ENCODE data around the gene PRTFDC1.

The PRTFDC1 gene

DNA sequence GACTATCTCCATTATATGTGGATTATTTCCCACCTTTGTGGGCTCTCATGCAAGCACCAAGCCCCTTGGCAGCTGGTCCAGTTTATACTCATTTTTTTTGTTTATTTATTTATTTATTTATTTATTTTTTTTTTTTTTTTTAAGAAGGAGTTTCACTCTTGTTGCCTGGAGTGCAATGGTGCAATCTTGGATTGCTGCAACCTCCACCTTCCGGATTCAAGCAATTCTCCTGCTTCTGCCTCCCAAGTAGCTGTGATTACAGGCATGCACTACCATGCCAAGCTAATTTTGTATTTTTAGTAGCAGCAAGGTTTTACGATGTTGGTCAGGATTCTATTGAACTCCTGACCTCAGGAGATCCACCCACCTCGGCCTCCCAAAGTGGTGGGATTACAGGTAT is 2.8 kb downstream of the PRTFDC1 start:
- no peaks in the 10 kb centered on the region for H4K20me1 ChIP-seq (ENCODE audit: low read depth, low read length)
- no peaks in the 10 kb centered on the region for H3K9me2 ChIP-seq (replicated peaks; ENCODE audit: insufficient read depth, low read length)
- no peak overlapping the region for H3K27ac ChIP-seq (ENCODE audit: low read depth, low read length)
- no peak overlapping the region for H2AFZ ChIP-seq (ENCODE audit: low read depth, low read length, severe bottlenecking)
- no peaks in the 10 kb centered on the region for H3K79me2 ChIP-seq (ENCODE audit: insufficient read depth, low read length)
- H3K27me3 ChIP-seq (ENCODE audit: low read length): no peaks in the 10 kb centered on the region
- no peak overlapping the region for H3K4me2 ChIP-seq (ENCODE audit: low read depth, low read length, poor library complexity, severe bottlenecking)
- H3K36me3 ChIP-seq (ENCODE audit: low read length): no peaks in the 10 kb centered on the region
- no peak overlapping the region for H3K9ac ChIP-seq (ENCODE audit: low read length)
- H3K9me3 ChIP-seq (ENCODE audit: insufficient read depth, low read length): no peaks in the 10 kb centered on the region
- no peak for TF ChIP-seq EZH2phosphoT487 (conservative IDR thresholded peaks at IDR 0.05; ENCODE audit: low read length)
- TF ChIP-seq, protein P1, sequence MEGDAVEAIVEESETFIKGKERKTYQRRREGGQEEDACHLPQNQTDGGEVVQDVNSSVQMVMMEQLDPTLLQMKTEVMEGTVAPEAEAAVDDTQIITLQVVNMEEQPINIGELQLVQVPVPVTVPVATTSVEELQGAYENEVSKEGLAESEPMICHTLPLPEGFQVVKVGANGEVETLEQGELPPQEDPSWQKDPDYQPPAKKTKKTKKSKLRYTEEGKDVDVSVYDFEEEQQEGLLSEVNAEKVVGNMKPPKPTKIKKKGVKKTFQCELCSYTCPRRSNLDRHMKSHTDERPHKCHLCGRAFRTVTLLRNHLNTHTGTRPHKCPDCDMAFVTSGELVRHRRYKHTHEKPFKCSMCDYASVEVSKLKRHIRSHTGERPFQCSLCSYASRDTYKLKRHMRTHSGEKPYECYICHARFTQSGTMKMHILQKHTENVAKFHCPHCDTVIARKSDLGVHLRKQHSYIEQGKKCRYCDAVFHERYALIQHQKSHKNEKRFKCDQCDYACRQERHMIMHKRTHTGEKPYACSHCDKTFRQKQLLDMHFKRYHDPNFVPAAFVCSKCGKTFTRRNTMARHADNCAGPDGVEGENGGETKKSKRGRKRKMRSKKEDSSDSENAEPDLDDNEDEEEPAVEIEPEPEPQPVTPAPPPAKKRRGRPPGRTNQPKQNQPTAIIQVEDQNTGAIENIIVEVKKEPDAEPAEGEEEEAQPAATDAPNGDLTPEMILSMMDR (IDR thresholded peaks at IDR 0.05; ENCODE audit: insufficient read depth, low read length, poor library complexity, severe bottlenecking): no peak
- H3K4me3 ChIP-seq (ENCODE audit: insufficient read depth, low read length, poor library complexity, severe bottlenecking): no peak overlapping the region
- no peaks in the 10 kb centered on the region for H3F3A ChIP-seq (ENCODE audit: insufficient read depth)

DNA sequence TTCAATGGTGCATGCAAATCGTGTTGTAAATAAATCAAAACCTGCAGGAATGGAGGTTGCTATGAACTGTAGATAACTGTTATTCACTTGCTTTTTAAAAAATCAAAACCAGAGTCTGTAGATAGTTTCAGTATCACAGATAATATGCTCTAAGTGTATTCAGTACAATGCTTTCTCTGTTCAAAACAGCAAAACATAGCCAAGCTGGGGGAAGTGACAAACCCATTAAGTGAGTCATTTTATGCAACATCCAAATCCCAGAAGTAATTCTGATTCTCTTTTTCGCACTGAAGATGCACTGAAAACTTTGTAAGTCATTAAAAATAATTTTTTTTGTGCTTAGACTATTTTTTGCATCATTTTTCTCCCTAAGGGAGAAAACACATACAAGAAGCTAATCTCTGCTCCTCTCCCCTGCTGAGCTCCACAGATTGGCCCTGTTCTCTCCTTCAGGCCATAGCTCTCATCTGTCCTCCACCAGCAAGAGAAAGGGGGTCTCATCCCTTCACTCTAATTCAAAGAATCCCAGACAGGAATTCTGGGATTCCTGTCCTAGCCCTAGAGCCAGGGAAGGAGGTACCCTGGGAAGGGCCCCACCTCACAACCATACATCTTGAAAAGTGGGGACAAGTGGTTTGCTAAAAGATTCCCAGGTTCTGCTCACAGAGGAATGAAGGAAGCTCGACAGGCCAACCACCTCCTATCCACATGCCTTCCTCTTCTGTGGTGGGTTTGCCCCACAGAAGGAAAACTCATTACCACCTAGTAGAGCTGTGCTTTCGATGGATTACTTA is 4.9 kb downstream of the PRTFDC1 start:
- H3K27me3 ChIP-seq (ENCODE audit: low read length): no peaks in the 10 kb centered on the region
- no peak overlapping the region for H3K4me3 ChIP-seq (ENCODE audit: insufficient read depth, low read length, poor library complexity, severe bottlenecking)
- no peaks in the 10 kb centered on the region for H3K9me3 ChIP-seq (ENCODE audit: insufficient read depth, low read length)
- H3K79me2 ChIP-seq (ENCODE audit: insufficient read depth, low read length): no peaks in the 10 kb centered on the region
- H3K4me2 ChIP-seq (ENCODE audit: low read depth, low read length, poor library complexity, severe bottlenecking): no peak overlapping the region
- no peak for TF ChIP-seq EZH2phosphoT487 (conservative IDR thresholded peaks at IDR 0.05; ENCODE audit: low read length)
- TF ChIP-seq, protein P1 (IDR thresholded peaks at IDR 0.05; ENCODE audit: insufficient read depth, low read length, poor library complexity, severe bottlenecking): no peak
- H4K20me1 ChIP-seq (ENCODE audit: low read depth, low read length): no peaks in the 10 kb centered on the region
- no peaks in the 10 kb centered on the region for H3K9me2 ChIP-seq (replicated peaks; ENCODE audit: insufficient read depth, low read length)
- H3K9ac ChIP-seq (ENCODE audit: low read length): no peak overlapping the region
- no peaks in the 10 kb centered on the region for H3K36me3 ChIP-seq (ENCODE audit: low read length)
- no peaks in the 10 kb centered on the region for H3F3A ChIP-seq (ENCODE audit: insufficient read depth)
- no peak overlapping the region for H3K27ac ChIP-seq (ENCODE audit: low read depth, low read length)
- H2AFZ ChIP-seq (ENCODE audit: low read depth, low read length, severe bottlenecking): no peak overlapping the region

DNA sequence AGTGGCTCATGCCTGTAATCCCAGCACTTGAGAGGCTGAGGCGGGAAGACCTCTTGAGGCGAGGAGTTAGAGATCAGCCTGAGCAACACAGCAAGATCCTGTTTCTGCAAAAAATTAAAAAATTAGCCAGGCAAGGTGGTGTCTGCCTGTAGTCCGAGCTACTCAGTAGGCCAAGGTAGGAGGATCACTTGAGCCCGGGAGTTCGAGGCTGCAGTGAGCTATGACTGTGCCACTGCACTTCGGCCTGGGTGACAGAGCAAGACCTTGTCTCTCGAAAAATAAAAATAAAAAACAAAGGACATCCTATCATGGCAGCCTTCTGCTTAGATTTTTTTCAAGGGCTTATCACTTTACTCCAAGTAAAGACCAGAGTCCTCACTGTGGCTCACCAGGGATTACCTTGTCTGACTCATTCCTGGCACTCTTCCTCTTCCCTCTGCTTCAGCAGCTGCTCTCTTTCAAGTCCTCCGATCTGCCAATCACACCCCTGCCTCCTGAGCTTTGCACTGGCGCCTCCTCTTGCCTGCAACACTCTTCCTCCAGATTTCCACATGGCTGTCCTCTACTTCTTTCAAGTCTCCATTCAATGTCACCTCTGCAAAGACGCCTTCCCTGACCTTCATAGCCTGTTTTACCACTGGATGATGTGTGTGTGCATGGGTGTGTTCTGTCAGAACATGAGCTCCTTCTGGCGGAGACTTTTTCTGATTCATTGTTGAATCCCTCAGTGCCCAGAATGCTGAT is 7.7 kb downstream of the PRTFDC1 start:
- H4K20me1 ChIP-seq (ENCODE audit: low read depth, low read length): no peaks in the 10 kb centered on the region

More for the DNA sequence above, 7.7 kb downstream of the PRTFDC1 start:
- H3K9me3 ChIP-seq (ENCODE audit: insufficient read depth, low read length): no peaks in the 10 kb centered on the region
- H3K36me3 ChIP-seq (ENCODE audit: low read length): no peaks in the 10 kb centered on the region
- TF ChIP-seq, protein P1 (IDR thresholded peaks at IDR 0.05; ENCODE audit: insufficient read depth, low read length, poor library complexity, severe bottlenecking): no peak
- TF ChIP-seq EZH2phosphoT487 (conservative IDR thresholded peaks at IDR 0.05; ENCODE audit: low read length): no peak
- H3K4me2 ChIP-seq (ENCODE audit: low read depth, low read length, poor library complexity, severe bottlenecking): no peak overlapping the region
- H3F3A ChIP-seq (ENCODE audit: insufficient read depth): no peaks in the 10 kb centered on the region
- H3K9me2 ChIP-seq (replicated peaks; ENCODE audit: insufficient read depth, low read length): no peaks in the 10 kb centered on the region
- H3K9ac ChIP-seq (ENCODE audit: low read length): no peak overlapping the region
- no peaks in the 10 kb centered on the region for H3K79me2 ChIP-seq (ENCODE audit: insufficient read depth, low read length)
- no peak overlapping the region for H2AFZ ChIP-seq (ENCODE audit: low read depth, low read length, severe bottlenecking)
- no peak overlapping the region for H3K27ac ChIP-seq (ENCODE audit: low read depth, low read length)
- no peaks in the 10 kb centered on the region for H3K27me3 ChIP-seq (ENCODE audit: low read length)
- no peak overlapping the region for H3K4me3 ChIP-seq (ENCODE audit: insufficient read depth, low read length, poor library complexity, severe bottlenecking)
